ENCODE measurements around the gene MRPS7. TPM values are rescaled to one million over a fixed set of nuclear protein-coding genes. Genes with fewer than 3 reads are reported as not detected.

MRPS7 gene
- 31.6 and 41.5 TPM in 2 replicates for total RNA-seq

DNA sequence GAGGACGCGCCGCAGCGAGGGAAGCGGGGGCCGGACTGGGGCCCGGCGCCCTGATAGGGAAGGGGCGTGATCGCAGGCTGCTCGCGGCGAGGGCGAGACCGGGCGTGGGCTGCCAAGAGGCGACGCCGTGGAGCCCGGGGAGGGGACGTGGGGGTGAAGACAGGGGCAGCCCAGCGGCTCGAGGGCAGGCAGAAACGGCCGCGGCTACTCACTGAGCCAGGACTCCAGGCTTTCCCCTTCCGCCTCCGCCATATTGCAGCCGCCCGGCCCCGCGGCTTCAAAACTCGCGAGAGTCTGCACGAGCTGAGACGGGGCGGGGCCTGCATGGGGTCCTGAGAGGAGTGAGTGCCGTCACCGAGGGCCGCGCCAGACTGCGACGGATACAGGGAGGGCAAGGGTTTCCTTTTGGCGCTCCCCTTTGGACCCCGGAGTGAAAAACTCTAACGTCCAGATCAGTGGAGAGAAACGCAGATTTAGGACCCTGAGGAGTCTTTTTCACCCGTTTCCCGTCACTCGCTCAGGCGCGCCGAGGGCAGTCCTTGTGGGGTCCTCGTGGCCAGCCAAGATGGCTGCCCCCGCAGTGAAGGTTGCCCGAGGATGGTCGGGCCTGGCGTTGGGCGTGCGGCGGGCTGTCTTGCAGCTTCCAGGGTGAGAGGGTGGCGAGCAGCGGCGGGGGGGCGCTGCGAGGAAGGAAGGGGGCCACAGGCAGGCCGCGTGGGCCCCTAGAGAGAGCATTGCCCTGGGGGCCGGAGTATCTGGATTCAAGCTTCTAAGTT is at the start of gene MRPS7, which contains the start of gene GGA3:
TSS of gene MRPS7 (plus strand) at position 544 of the 776 bp plus-strand sequence. CDS start at position 566, 22 bp downstream.
TSS of gene GGA3 (minus strand) at position 271 of the 776 bp plus-strand sequence. CDS start at position 252, 19 bp downstream.

DNA sequence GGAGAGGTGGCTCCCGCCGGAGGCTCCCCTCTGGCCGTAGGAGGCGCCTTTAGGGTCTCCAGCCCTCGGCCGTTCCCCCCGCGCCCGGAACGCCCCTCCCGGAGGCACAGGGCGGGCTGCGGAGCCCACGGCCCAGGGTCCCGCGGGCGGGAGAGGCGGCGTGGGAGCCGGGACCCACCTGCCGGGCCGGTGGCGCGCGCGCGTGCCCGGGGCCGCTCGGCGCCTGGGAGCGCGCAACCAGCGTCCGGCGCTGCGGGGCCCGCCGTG is 9.2 kb downstream of the MRPS7 start, which contains the start of gene MIF4GD:
TSS of gene MIF4GD (minus strand) at position 266 of the 267 bp plus-strand sequence. CDS start 1,036 bp downstream, outside the sequence.

DNA sequence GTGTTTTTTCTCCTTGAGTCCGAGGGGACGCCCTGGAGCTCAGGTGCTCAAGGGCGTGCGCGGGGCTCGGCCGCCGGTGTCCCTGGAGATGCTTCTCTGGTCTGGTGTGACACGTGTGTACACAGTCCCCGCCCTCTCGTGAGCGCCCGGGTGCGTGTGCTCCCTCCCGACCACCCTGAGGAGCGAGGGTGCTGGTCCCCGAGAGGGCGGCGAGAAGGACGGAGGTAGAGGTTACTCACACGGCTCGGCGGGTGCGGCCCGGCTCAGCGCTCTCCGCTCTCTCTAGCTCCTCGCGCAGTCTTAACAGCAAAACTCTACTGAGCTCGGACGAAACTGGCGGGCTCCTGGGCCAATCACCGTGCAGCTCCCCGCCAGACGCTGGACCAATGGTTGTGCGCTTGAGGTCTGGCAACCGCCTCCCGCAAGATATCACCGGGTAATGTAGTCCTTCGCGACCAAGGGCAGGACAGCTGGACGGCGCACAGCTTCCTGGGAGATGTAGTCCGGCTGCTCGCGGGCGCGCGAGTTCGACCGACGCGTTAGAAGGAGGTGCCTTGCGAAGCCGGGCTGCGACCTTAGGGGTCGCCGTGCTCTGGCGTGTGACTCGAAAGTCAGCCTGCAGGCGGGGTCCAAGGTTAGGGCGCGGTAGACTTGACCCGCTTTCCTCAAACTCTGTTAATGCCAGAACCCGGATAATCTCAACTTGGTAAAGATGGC is 27.6 kb downstream of the MRPS7 start, which contains the start of gene SLC25A19:
TSS of gene SLC25A19 (minus strand) at position 319 of the 717 bp plus-strand sequence. CDS start 2,669 bp downstream, outside the sequence.

Other genes with a start within 250 kb of the MRPS7 start
- 14.8 and 24.9 TPM in 2 replicates for gene MRPL58, start 249.2 kb upstream of the MRPS7 start, total RNA-seq
- 175 TPM in 2 replicates for gene ATP5PD, start 214.9 kb upstream of the MRPS7 start, total RNA-seq
- 24.5 and 25.3 TPM in 2 replicates for gene KCTD2, start 214.7 kb upstream of the MRPS7 start, total RNA-seq
- gene SLC16A5, start 173.9 kb upstream of the MRPS7 start, total RNA-seq, result 28.1 and 33.5 TPM in 2 replicates
- gene ARMC7, start 151.9 kb upstream of the MRPS7 start, total RNA-seq, result 1.8 and 3.2 TPM in 2 replicates
- 52.0 and 54.2 TPM in 2 replicates for gene NT5C, start 130.1 kb upstream of the MRPS7 start, total RNA-seq
- gene JPT1, start 107.4 kb upstream of the MRPS7 start, total RNA-seq, result 67.5 and 75.2 TPM in 2 replicates
- gene SUMO2, start 78.9 kb upstream of the MRPS7 start, total RNA-seq, result 62.1 and 72.7 TPM in 2 replicates
- 21.0 and 27.1 TPM in 2 replicates for gene NUP85, start 56.2 kb upstream of the MRPS7 start, total RNA-seq
- 18.2 and 18.7 TPM in 2 replicates for gene GGA3, start 273 bp upstream of the MRPS7 start, total RNA-seq
- 4.9 and 8.3 TPM in 2 replicates for gene MIF4GD, start 9.4 kb downstream of the MRPS7 start, total RNA-seq
- 6.2 and 8.4 TPM in 2 replicates for gene SLC25A19, start 27.6 kb downstream of the MRPS7 start, total RNA-seq
- 72.2 and 86.1 TPM in 2 replicates for gene GRB2, start 143.8 kb downstream of the MRPS7 start, total RNA-seq
- 42.5 and 51.1 TPM in 2 replicates for gene TMEM94, start 194.8 kb downstream of the MRPS7 start, total RNA-seq

All from hair follicle dermal papilla cell (primary cell).